HG03354 (cell line): Measurements from ENCODE around the gene AVP.
"Not testable (repeated sequence)": the region's sequence is repeated elsewhere in the genome, so short reads cannot be mapped to it uniquely, and the experiment has no call there.

ENCODE experiments used
- ATAC-seq: cut with Tn5 transposase; IDR thresholded peaks from one replicate; pipeline ENCODE4 v1.9.1; 2021; ENCODE audit warnings: mild to moderate bottlenecking; ENCODE audit not compliant: unreplicated experiment, poor library complexity, severe bottlenecking

The AVP gene, protein sequence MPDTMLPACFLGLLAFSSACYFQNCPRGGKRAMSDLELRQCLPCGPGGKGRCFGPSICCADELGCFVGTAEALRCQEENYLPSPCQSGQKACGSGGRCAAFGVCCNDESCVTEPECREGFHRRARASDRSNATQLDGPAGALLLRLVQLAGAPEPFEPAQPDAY

DNA sequence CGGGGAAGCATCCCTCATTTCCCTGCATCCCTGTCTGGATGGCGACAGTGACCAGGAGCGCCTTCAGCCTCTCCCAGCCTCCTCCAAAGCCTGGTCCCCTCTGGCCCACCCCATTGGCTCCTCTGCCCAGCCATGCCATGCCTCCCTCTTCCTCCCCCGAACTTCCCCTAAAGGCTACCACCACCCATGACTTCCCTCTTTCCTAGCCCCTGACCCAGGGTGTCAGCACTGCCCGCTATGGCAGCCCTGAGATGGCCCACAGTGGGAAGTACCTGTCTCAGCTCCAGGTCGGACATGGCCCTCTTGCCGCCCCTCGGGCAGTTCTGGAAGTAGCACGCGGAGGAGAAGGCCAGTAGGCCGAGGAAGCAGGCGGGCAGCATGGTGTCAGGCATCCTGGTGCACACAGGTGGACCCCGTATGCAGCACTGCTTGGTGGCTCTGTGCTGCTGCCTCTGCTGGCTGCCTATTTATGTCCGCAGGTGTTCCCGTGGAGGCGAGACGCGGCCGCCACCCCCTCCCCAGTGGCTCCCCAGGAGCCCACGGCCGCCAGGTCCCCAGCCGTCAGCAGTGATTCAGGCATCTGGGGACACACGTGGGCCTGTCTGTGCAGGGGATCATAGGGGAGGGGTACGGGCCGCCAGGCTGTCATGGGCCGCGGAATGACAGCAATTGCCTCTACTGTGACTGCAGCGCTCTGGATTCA lies at the start of gene AVP:
Gene AVP, minus strand, starts transcription at position 442 of the 703 bp plus-strand sequence. Its CDS starts 50 bp downstream, at position 392.
- ATAC-seq, result no peak

DNA sequence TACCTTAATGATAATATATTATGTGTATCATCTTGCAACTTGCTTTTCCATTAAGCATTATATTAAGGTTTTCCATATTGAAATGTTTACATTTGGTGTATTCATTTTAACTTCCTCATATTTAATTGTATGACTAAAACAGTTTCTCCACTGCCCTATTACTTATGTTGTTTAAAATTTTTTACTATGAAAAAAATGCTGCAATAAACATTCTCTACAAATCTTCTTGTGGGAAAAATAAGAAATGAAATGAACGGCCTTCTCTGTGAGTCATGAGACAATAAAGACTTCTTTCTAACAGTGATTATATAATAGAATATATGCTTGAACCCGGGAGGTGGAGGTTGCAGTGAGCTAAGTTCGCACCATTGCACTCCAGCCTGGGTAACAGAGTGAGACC lies 49.6 kb upstream of the AVP start:
- no peak for ATAC-seq

GRCh38 chr20:3133155-3133554 lies 48.6 kb upstream of the AVP start:
- no peak for ATAC-seq

GRCh38 chr20:3130051-3130600 lies 45.6 kb upstream of the AVP start:
- no peak for ATAC-seq

GRCh38 chr20:3129094-3129493 lies 44.6 kb upstream of the AVP start:
- ATAC-seq, result no peak

DNA sequence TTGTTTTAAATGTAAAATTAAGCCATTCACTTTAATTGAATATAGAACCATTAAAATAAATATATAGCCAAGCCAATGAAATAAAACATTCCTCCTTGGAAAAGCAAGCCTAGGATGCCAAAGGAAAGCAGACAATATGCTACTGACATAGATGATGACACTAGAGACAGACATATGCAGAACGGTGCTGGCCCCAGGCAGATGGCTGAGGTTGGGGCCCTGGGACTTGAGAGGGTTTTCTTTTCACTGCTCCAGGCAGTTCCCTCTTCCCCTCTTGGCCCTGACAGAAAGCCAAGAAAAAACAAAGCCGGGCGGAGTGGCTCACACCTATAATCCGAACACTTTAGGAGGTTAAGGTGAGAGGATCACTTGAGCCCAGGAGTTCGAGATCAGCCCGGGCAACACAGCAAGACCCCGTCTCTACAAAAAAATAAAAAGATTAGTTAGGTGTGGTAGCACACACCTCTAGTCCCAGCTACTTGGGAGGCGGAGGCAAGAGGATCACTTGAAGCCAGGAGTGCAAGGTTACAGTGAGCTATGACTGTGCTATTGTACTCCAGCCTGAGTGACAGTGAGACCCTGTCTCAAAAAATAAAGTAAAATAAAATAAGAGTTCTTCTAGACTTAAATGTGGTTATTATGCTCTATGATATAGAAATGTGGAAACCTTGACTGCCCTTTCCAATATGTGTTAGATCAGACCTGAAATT lies 43.9 kb upstream of the AVP start:
- no peak for ATAC-seq

DNA sequence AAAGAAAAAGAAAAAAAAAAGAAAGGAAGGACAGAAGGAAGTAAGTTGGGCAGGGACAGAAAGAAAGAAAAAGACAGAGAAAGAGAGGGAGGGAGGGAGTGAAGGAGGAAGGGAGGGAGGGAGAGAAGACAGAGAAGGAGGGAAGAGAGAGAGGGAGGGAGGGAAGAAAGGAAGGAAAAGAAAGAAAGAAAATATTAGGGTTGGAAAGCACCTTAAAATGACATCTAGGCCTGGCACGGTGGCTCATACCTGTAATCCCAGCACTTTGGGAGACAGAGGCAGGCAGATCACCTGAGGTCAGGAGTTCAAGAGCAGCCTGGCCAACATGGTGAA lies 42.0 kb upstream of the AVP start:
- ATAC-seq, result no peak

- ATAC-seq, result not testable (repeated sequence)
These were observed 41.4 kb upstream of the AVP start for GRCh38 chr20:3125776-3126526.

GRCh38 chr20:3124773-3125560 lies 40.4 kb upstream of the AVP start:
- ATAC-seq, result not testable (repeated sequence)

GRCh38 chr20:3124163-3124562 lies 39.6 kb upstream of the AVP start:
- ATAC-seq, result not testable (repeated sequence)

GRCh38 chr20:3123542-3123941 lies 39.0 kb upstream of the AVP start:
- ATAC-seq, result no peak

DNA sequence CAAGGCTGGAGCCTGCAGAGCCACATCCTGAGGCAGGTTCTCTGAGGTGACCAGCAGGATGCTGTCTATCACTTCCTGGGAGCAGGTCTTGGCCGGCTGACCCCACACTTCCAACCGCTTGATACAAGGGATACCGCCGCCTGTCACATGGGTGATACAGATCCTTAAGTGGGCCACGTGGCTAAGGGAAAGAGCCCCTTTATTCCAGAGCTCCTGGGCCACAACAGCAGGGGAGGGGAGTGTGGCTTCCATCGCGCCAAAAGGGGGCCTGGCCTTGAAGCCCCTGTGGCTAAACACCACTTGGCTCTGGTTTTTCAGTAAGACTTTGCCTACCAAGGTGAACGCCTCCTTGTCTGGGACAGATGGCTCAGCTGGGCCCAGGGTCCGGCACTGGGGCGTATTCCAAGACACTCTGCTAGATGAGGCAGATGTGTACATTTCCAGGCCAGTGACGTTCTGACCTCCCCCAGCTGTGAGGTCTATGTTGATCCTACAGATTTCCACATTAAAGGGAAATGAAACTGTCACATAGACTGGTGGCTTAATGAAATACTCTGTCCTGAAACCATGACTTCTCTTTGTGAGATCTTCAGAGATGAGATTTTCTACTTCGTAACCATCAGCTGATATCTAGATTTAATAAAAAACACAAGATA lies 37.6 kb upstream of the AVP start:
- ATAC-seq, result no peak

- ATAC-seq, result no peak
These were observed 36.9 kb upstream of the AVP start for GRCh38 chr20:3121271-3121911.

- no peak for ATAC-seq
These were observed 34.5 kb upstream of the AVP start for GRCh38 chr20:3119044-3119443.

DNA sequence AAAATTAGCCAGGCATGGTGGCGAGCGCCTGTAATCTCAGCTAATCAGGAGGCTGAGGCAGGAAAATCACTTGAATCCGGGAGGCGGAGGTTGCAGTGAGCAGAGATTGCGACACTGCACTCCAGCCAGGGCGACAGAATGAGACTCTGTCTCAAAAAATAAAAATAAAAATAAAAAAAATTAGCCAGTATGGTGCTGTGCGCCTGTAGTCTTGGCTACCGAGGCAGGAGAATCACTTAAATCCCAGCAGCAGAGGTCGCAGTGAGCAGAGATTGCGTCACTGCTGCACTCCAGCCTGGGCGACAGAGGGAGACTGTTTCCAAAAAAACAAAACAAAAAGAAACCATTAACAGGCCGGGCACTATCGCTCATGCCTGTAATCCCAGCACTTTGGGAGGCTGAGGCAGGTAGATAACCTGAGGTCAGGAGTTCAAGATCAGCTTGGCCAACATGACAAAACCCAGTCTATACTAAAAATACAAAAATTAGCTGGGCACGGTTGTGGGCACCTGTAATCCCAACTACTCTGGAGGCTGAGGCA lies 33.4 kb upstream of the AVP start:
- not testable (repeated sequence) for ATAC-seq

DNA sequence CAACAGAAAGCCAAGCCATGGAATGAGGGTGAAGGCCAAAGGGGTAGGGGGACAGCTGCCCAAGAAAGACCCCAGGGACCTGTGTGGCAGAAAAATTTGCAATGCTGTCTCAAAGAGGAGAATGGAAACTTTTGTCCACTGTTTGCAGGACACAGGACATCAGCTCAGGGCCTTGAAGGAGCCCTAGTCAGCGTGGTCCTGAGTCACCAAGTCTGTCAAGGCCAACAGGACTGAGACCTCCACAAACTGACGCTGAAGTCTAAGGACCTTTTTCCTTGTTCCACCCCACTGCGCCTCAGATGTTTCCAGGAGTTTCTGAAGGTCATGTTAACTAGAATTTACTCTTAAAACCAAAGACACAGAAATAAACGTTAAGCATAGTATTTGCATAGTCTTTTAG lies 31.8 kb upstream of the AVP start:
- ATAC-seq, result no peak

- ATAC-seq, result no peak
These were observed 30.9 kb upstream of the AVP start for GRCh38 chr20:3115190-3116107.
